RCC 7860 (cell line): ENCODE data around the gene TMEM141.
"Not testable (repeated sequence)": the region's sequence is repeated elsewhere in the genome, so short reads cannot be mapped to it uniquely, and the experiment has no call there.

ENCODE experiments used
- DNase-seq: peaks from one replicate; pipeline ENCODE4 v3.0.0-alpha.2; 2015; ENCODE audit warnings: low spot score
- FAIRE-seq: peaks from 2 replicates; lab custom pipeline; 2012; peaks lifted over from hg19 to GRCh38; lab: Jason Lieb, UNC

Gene TMEM141

DNA sequence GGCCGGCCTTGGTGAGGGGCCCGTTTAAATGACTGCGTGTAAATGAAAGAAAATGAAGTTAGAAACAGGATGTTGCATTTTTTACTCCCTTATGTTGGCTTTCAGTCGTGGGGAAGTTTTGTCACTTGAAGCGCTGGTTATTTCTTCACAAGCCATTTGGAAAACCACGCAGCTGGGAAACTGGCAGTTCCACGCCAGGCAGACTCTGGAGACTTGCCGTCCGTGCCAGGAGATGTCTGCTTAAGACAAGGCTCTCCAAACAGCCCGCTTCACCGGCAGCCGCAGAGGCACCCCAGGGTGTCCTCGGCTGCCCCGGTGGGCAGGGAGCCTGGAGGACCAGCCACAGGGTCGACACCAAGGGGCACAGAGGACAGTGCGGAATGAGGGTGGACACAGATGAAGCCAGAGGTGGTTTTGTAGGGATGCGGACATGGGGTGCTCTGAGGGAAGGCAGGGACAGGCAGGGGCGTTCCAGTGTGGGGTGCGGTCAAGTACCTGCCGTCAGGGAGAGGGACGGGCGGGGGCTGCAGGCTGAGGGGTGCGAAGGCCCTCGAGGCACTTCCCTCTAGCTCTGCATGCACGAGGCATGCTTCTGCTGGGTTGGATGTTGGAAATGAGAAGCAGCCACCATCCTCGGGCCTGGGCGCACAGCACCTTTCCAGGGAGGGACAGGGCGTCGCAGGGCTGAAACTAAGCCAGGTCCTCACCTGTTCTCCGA is 40.0 kb downstream of the TMEM141 start:
- FAIRE-seq = no peak
- no peak for DNase-seq

DNA sequence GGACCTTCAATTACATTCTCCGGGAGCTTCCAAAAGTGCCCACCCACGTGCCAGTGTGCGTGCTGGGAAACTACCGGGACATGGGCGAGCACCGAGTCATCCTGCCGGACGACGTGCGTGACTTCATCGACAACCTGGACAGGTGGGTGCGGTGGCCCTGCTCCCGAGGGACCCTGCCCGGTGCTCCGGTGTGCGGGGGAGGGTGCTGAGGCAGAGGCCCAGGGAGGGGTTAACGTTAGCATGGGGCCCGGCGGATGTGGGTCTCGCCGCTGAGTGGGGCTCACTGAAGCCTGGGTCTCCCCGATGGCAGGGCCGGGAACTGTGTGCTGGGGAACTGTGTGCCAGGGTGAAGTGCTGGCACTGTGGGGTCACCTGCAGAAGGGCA is 40.6 kb downstream of the TMEM141 start:
- DNase-seq = no peak
- no peak for FAIRE-seq

DNA sequence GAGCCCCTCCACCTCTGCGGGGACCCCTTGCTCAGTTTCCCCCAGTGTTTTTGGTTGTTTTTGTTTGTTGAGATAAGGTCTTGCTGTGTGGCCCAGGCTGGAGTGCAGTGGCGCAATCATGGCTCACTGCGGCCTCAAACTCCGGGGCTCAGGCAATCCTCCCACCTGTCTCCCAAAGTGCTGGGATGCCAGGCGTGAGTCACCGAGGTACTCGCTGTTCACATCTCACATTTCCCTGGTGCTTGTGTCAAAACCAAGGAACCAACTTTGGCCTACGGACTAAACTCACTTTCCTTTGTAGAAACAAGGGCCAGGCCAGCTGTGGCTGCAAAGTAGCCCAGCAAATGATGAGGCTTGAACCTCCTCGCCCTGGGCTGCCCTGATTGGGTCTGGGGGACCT is 41.4 kb downstream of the TMEM141 start:
- DNase-seq (no peak), FAIRE-seq (no peak)

DNA sequence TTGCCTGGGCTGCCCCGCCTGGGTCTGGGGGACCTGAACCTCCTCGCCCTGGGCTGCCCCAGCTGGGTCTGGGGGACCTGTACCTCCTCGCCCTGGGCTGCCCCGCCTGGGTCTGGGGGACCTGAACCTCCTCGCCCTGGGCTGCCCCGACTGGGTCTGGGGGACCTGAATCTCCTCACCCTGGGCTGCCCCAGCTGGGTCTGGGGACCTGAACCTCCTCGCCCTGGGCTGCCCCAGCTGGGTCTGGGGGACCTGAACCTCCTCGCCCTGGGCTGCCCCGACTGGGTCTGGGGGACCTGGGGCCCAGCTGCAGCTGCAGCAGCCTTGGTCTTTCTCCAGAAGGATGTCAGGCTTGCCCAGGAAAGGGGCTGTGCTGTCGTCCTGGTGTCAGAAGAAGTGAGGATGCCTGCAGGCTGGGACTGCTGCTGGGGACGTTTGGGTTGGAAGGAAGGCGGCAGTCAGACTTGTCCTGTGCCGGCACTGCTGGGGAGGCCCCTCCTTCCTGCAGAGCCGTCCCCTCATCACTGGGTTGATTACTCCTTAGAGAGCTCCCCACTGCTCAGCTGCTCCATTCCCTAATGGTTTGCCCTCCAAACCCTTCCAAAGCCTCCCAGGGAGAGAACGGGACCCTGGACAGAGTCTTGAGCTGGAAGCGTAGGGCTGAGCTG is 42.4 kb downstream of the TMEM141 start:
- not testable (repeated sequence) for DNase-seq, FAIRE-seq

DNA sequence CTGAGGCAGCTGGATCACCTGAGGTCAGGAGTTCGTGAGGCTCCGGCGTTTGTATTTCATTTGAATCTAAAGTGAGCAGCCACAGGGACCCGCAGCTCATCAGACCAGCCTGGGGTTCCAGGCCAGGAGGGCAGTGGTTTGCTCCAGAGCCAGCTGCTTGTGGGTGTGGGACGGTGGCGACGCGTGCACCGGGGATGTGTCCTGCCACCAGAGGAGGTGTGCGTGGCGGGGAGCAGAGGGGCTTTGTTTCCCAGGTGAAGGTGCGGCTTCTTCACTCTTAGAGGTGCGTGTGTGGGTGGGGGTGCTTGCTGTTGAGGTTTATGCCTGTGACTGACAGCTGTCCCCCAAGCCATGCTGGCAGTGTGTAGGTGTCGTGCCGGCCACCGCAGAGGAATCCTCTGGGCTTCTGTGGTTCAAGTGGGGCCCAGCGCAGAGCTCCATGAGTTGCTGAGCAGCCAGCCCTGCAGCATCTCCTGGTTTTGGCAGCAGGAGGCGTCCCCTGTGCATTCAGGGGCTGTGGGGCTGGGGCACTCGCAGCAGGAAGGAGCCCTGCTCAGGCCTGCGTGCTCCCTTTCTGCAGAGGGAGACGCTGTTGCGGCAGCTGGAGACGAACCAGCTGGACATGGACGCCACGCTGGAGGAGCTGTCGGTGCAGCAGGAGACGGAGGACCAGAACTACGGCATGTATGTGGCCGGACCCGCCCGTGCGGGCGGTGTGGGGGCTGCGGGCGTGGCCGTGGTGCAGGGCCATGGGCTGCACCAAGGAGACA is 44.2 kb downstream of the TMEM141 start:
- no peak for FAIRE-seq
- no peak for DNase-seq

DNA sequence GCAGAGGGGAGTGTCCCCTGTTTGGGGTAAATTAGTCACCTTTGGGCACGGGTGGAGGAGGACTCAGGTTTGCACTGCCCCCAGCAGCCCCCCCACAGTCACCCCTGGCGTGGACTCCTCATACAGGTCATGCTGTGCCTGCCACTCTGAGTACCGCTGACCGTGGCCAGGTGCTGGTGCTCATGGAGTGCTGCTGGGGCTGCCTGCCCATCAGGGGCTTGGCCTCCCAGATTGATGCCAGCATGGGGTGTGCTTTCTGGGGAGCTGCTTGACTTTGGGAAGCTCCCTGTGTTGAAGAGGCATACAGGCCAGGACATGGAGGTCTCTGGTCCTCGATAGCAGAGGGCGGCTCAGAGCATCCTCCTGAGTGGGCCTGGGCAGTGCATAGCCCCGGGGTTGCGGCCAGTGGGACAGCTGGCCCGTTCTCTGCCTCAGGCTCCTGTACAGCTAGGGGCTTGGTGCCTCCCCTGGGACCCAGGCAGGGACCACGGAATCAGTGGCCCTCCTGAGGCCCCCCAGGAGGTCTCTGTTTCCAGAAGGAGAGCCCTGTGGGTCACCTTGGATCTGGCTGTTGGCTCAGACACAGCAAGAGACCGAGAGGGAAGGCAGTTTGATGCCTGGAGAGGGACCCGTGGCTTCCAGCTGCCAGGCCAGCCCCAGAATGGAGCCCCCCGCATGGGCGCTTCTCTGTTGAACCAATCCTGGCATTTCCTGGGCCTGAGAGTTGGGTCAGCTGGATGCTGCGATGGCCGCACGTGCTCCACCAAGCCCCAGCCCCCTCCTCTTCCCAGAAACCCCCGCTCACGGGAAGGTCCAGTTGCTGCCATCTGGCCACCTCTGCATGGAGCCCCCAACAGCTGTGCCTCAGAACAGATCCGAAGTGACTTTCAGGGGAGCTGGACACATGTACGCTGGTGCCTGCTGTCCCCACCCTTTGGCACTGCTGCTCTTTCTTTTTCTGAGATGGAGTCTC is 45.1 kb downstream of the TMEM141 start:
- no peak for FAIRE-seq
- DNase-seq = no peak

DNA sequence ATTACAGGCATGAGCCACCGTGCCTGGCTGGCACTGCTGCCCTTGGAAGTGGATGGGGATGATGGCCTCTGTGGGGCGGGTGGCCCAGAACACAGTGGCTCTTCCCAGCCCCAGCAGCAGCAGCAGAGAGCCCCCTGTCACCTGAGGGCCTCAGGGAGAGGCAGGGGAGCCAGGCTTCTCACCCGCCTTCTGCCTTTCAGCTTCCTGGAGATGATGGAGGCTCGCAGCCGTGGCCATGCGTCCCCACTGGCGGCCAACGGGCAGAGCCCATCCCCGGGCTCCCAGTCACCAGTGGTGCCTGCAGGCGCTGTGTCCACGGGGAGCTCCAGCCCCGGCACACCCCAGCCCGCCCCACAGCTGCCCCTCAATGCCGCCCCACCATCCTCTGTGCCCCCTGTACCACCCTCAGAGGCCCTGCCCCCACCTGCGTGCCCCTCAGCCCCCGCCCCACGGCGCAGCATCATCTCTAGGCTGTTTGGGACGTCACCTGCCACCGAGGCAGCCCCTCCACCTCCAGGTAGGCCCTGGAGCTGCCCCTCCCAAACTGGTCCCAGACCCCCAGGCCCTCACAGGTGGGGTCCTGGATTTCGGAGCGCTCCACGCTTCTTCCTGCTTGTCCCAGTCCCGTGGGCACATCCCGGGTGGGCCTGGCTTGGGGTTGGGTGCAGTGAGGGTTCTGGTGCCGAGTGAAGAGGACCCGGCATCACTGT is 46.2 kb downstream of the TMEM141 start:
- FAIRE-seq (no peak), DNase-seq (no peak)

DNA sequence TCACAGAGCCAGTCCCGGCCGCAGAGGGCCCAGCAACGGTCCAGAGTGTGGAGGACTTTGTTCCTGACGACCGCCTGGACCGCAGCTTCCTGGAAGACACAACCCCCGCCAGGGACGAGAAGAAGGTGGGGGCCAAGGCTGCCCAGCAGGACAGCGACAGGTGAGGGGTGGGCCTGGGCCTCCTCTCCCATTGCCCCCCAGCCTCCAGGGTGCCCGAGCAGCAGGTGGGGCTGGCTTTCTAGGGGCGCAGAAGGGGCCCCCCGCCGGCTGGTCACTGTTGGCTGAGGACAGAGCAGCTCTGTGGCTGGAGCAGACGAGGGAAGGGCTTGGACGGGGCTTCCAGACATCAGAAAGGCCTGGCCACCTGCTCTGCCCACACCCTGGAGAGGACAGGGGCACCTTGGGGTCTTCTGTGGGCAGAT is 46.7 kb downstream of the TMEM141 start:
- FAIRE-seq, DNase-seq: not testable (repeated sequence)

DNA sequence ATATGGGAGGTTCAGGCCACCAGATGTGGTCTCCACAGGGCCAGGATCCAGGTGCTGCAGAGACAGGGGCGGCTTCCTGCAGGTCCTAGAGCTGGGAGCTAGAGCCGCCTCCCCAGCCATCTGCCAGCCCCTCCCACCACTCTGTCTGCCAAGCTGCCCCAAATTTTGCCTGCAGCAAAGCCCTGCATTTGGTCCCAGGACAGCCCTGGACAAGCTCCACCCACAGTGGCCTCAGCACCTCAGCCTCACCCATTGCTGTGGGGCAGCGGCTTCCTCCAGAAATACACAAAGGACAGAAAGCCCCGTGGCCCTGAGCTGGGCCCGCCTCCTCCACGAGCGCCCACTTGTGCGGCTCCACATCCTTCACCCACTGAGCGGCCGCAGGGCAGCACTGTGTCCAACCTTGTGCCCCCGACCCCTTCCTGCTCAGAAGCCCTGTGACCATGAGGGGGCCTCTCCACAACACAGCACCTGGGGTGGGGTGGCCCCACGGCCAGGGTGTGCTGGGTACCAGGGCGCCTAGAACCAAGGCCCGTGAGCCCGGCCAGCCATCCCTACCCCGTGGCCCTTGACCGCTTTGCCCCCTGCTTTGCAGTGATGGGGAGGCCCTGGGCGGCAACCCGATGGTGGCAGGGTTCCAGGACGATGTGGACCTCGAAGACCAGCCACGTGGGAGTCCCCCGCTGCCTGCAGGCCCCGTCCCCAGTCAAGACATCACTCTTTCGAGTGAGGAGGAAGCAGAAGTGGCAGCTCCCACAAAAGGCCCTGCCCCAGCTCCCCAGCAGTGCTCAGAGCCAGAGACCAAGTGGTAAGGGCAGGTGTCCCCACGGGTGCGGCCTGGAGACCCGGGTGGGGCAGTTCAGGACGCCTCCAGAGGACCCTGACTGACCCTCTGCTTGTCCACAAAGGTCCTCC is 47.4 kb downstream of the TMEM141 start:
- no peak for FAIRE-seq
- DNase-seq = no peak

DNA sequence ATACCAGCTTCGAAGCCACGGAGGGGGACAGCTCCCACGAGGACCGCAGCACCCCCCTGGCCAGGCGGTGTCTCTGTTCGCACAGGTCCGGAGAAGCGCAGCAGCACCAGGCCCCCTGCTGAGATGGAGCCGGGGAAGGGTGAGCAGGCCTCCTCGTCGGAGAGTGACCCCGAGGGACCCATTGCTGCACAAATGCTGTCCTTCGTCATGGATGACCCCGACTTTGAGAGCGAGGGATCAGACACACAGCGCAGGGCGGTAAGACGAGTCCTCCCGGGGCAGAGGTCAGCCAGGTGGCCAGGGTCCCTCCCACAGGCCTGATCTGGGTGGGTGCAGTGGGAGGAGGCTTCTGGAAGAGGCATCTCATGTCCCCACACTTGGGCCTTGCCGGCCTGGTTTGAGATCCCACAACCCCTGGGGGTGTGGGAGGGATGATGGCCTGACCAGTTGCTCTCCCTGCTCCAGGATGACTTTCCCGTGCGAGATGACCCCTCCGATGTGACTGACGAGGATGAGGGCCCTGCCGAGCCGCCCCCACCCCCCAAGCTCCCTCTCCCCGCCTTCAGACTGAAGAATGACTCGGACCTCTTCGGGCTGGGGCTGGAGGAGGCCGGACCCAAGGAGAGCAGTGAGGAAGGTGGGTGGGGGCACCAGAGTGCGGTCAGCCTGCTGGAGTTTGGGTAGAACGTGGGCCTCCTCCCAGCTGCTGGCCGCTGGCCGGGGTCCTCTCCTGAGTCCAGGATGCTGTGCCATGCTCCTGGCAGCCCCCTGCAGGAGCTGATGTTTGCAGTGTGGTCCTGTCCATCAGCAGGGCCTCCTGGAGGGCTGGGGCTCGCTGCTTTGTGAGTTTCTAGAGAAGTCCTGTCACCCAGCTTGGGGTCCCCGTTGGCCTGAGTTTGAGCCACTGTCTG is 48.3 kb downstream of the TMEM141 start:
- DNase-seq = no peak
- no peak for FAIRE-seq

DNA sequence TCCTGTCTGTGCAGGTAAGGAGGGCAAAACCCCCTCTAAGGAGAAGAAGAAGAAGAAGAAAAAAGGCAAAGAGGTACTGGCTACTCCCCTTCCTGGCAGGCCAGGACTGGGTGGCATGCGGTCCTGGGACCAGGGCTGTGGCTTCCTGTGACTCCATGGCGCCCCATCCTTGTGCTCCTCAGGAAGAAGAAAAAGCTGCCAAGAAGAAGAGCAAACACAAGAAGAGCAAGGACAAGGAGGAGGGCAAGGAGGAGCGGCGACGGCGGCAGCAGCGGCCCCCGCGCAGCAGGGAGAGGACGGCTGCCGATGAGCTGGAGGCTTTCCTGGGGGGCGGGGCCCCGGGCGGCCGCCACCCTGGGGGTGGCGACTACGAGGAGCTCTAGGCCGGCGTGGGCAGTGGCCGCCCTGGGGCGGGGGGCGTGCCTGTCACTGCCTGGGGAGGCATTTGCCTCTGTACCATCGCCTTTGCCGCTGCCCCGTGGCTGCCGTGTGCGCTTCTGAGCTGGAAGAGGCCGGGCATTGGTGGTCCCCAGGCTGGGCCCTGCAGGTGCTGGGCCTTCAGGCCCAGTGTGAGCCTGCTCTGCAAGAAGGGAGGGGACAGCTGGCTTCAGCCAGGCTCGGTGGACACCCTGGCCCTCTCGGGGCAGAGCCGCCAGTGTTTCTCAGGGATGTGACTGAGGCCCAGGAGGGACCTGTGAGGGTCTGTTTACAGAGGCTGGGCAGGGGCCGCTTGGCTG is 49.2 kb downstream of the TMEM141 start:
- DNase-seq (no peak), FAIRE-seq (no peak)

DNA sequence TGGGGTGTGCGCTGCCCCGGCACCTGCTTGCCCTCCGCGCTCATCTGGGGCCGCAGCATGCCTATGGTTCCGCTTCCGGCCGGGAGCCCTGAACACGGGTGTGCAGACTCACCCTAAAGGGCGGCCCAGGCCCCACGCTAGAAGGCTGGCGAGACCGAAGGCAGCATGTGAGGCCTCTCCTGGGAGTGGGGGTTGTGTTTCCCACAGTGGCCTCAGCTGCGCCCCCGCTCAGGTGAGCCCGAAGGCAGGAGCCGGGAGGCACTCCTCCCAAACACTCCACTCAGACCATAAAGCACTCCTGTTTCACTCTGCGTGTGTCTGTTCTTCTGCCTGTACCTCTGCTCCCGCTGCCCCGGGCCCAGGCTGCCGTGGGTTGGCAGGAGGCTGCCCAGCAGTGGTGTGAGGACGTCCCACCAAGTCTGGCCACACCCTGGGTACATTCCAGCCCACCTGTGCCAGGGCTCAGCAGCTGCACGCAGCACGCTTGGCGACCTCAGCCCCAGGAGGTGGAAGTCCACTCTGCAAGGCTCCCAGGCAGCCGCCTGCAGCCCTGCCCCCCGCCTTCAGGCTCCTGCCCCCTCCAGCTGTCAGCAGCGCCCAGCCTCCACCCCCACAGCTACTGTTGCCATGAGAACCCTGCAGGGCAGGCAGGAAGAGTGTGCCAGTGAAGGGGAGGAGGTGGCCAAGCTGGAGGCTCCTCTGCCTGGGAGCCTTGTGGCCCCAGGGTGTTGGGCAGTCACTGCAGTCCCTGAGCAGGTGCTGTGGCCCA is 49.9 kb downstream of the TMEM141 start:
- FAIRE-seq = peak; percentile 69
- peak; percentile 84 for DNase-seq

DNA sequence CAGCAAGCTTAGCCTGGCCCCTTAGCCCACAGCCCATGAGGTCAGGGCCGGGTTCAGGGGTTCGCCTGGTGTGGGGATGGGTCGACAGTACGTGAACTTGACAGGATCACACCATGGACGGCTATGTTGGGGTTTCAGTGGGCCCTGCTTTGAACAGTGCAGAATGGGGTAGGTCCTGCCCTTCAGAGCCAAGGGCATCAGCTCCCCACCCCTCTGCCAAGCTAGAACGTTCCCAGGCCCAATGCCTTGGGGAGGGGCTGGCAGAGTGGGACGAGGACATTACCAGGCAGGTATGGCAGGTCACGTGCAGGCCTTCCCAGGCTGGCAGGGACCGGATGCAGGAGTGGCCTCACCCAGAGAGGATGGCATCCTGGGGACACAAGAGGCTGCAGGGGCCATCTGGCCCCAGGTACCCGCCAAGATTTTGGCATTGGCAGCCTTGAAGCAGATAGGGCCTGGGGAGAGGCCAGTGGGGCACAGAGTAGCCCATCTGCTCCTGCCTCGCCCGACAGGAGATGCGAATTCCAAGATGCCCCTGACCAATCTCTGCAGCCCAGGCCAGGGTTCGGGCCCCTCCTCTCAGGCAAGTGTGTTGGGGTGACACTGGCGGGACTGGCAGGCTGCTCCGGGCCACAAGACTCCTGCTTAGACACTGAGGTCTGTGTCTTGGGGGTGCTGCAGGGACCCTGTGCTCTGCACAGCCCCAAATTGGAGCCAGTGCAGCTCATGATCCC is 50.7 kb downstream of the TMEM141 start:
- not testable (repeated sequence) for FAIRE-seq

DNA sequence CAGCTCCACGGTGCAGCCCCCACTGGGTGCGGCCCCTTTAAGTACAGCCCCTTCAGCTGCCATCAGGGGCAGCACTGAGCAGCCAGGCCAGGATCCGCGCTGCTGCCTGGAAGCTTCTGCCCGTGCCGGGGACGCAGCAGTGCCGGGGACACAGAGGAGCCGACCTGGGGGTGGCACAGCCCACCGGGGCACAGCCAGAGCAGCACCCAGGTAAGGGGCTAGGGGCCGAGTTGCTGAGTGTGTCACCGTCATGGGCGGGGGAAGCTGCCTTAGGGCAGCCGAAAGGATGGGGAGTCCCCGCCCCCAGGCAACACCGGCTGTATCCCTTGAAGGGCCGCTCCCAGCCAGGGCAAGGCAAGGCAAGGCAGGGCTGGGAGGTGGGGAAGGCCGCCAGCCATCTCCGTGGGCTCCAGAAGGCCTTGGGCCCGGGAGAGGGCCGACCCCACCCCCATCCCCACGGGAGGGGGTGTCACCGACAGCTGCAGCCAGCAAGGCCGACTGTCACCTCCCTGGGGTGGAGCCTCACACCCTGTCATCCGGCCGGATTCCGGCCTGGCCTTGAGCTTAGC is 51.3 kb downstream of the TMEM141 start, which contains the start of gene AJM1:
Gene AJM1 (plus strand): TSS at position 99 of the 569 bp plus-strand sequence. CDS start 1,937 bp downstream, outside the sequence.
- FAIRE-seq (peak; percentile 25), DNase-seq (peak; percentile 66)

More for the DNA sequence above, 50.7 kb downstream of the TMEM141 start:
- DNase-seq = peak; percentile 22
